GM12872 (cell line): ENCODE data around the gene GOLPH3L.

Experiments used
- CTCF ChIP-seq: IDR thresholded peaks from 3 replicates; pipeline ENCODE4 v1.5.1; 2011; ENCODE audit warnings: low read depth, mild to moderate bottlenecking, low read length, moderate library complexity; ENCODE audit not compliant: insufficient read depth

Gene GOLPH3L

GRCh38 chr1:150683914-150684313, 13.0 kb downstream of the GOLPH3L start:
- no peak for TF ChIP-seq CTCF

- TF ChIP-seq CTCF = no peak
Observed at GRCh38 chr1:150678988-150679387, 18.0 kb downstream of the GOLPH3L start.

GRCh38 chr1:150674881-150675280, 22.1 kb downstream of the GOLPH3L start:
- TF ChIP-seq CTCF = no peak

GRCh38 chr1:150663321-150663720, 33.6 kb downstream of the GOLPH3L start:
- no peak for TF ChIP-seq CTCF

GRCh38 chr1:150662811-150663210, 34.1 kb downstream of the GOLPH3L start:
- TF ChIP-seq CTCF = no peak

GRCh38 chr1:150661156-150661555, 35.8 kb downstream of the GOLPH3L start:
- no peak for TF ChIP-seq CTCF

GRCh38 chr1:150660584-150660983, 36.4 kb downstream of the GOLPH3L start:
- no peak for TF ChIP-seq CTCF

- no peak for TF ChIP-seq CTCF
Observed at GRCh38 chr1:150650193-150650592, 46.8 kb downstream of the GOLPH3L start.
